ENCODE measurements around the gene TNPO3.

Gene TNPO3

DNA sequence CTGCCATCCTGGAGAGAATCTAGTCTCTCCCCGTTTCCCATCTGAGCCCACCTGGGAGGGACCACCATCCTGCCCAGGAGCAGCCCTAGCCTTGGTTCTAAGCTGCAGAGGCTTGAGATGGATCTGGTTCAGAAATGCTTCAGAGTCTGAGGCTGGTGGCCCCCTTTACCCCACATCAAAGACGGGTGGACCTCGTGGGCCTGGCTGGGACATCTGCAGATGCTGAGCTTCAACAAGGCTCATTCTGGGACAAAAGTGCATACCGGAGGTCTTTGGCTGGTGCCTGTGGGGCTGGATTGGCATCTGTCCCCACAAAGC, 122.1 kb downstream of the TNPO3 start:
- TF ChIP-seq, protein P1, sequence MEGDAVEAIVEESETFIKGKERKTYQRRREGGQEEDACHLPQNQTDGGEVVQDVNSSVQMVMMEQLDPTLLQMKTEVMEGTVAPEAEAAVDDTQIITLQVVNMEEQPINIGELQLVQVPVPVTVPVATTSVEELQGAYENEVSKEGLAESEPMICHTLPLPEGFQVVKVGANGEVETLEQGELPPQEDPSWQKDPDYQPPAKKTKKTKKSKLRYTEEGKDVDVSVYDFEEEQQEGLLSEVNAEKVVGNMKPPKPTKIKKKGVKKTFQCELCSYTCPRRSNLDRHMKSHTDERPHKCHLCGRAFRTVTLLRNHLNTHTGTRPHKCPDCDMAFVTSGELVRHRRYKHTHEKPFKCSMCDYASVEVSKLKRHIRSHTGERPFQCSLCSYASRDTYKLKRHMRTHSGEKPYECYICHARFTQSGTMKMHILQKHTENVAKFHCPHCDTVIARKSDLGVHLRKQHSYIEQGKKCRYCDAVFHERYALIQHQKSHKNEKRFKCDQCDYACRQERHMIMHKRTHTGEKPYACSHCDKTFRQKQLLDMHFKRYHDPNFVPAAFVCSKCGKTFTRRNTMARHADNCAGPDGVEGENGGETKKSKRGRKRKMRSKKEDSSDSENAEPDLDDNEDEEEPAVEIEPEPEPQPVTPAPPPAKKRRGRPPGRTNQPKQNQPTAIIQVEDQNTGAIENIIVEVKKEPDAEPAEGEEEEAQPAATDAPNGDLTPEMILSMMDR (conservative IDR thresholded peaks at IDR 0.05; ENCODE audit: low read depth, low read length): no peak
- peak overlapping the region; percentile 87 for H3K4me2 ChIP-seq
- H3K4me1 ChIP-seq (ENCODE audit: low read depth, poor library complexity, severe bottlenecking): peaks cover 37% of the 10 kb centered on the region
- H3K79me2 ChIP-seq (ENCODE audit: insufficient read depth, low read depth): no peaks in the 10 kb centered on the region
- no peaks in the 10 kb centered on the region for H3K27me3 ChIP-seq (ENCODE audit: insufficient read depth, low read depth)
- peak overlapping the region; percentile 67; the same call in 1 of the 2 replicates for H3K9ac ChIP-seq
- H3K36me3 ChIP-seq (ENCODE audit: insufficient read depth): no peaks in the 10 kb centered on the region
- H4K20me1 ChIP-seq (ENCODE audit: insufficient read depth): no peaks in the 10 kb centered on the region
- H2AFZ ChIP-seq (ENCODE audit: low read depth): peak overlapping the region; percentile 71
- peak overlapping the region; percentile 57 for H3K27ac ChIP-seq
- H3K4me3 ChIP-seq (IDR thresholded peaks at IDR 0.05; ENCODE audit: insufficient read depth, low read depth, low read length): no peak overlapping the region

DNA sequence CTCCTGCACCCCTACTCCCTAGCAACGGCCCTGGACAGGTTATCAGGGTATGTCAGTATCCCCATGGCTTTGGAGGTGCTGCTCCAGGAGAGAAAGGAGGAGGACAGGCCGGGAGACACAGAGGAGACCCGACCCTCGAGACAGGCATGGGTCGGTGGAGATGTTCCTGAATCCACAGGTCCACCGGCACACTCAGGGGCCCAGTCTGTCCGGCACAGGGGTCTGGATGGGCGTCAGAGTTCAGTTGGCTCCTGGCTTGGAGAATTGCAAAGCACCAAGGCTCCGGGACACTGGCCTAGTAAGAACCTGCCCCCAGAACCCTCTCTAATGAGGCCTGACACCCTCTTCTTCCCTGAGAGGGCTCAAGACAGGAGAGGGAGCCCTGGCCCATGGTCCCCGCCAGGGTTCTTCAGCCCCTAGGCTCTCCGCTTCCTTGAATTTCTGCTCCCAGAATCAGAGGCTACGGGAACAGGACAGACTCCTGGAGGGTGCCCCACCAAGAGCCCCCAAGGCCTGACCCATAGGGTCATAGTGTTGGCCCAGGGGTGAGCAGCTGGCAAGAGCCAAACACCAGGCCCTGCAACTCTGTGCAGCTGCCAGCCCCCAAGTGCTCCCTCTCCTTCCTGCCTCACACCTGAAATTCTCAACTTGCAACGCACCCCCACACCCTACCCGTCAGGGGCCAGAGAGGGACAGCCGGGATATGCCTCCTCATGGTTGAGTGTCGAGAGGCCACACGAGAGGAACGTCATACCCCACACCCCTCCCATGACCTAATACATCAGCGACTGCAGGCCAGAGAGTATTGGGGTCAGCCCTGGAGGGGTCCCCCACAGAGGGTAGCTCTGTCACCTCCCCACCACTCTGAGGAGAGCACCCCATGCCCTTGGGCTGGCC, 122.7 kb downstream of the TNPO3 start:
- Histone ChIP-seq H3K36me3 (ENCODE audit: insufficient read depth) (no peaks in the 10 kb centered on the region), H4K20me1 (ENCODE audit: insufficient read depth) (no peaks in the 10 kb centered on the region), H3K4me2 (peak overlapping the region; percentile 87), H3K27me3 (ENCODE audit: insufficient read depth, low read depth) (no peaks in the 10 kb centered on the region), H3K4me3 (IDR thresholded peaks at IDR 0.05; ENCODE audit: insufficient read depth, low read depth, low read length) (no peak overlapping the region), H3K9ac (peak overlapping the region; percentile 67; the same call in 1 of the 2 replicates), H2AFZ (ENCODE audit: low read depth) (peak overlapping the region; percentile 71; the same call in 1 of the 2 replicates), H3K4me1 (ENCODE audit: low read depth, poor library complexity, severe bottlenecking) (peaks cover 32% of the 10 kb centered on the region), H3K27ac (no peak overlapping the region), H3K79me2 (ENCODE audit: insufficient read depth, low read depth) (no peaks in the 10 kb centered on the region)
- TF ChIP-seq, protein P1 (conservative IDR thresholded peaks at IDR 0.05; ENCODE audit: low read depth, low read length): no peak

DNA sequence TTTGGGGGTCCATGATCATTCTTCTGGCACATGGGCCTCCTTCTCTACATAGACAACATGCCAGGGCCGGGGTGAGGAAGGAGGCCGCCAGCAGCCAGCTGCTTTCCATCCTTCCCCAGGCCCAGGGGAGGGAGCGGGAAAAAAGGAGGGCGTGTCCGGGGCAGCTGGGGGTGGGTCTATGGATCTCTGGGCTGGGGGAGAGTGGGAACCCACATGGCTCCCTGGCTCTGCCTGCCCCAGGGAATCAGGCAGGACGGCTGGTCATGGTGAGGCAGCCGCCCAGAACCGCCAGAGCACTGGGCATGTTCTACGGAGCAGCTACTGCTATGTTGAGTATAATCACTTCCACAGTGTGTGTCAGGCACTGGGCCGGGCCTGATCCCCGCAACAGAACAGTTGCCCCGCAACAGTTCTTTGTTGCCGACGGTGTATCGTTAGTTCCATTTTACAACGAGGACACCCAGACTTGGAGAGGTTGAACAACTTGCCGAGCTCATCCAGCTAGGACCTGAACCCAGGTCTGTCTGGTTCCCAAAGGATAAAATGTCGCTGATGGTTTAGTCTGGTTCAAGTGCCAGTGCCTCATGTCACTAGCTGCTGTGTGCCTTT, 123.6 kb downstream of the TNPO3 start:
- no peak overlapping the region for H3K9ac ChIP-seq
- H3K27me3 ChIP-seq (ENCODE audit: insufficient read depth, low read depth): no peaks in the 10 kb centered on the region
- no peak overlapping the region for H3K27ac ChIP-seq
- TF ChIP-seq, protein P1 (conservative IDR thresholded peaks at IDR 0.05; ENCODE audit: low read depth, low read length): no peak
- no peaks in the 10 kb centered on the region for H3K79me2 ChIP-seq (ENCODE audit: insufficient read depth, low read depth)
- H3K36me3 ChIP-seq (ENCODE audit: insufficient read depth): no peaks in the 10 kb centered on the region
- peaks cover 26% of the 10 kb centered on the region for H3K4me1 ChIP-seq (ENCODE audit: low read depth, poor library complexity, severe bottlenecking)
- no peak overlapping the region for H2AFZ ChIP-seq (ENCODE audit: low read depth)
- no peak overlapping the region for H3K4me2 ChIP-seq
- no peaks in the 10 kb centered on the region for H4K20me1 ChIP-seq (ENCODE audit: insufficient read depth)
- no peak overlapping the region for H3K4me3 ChIP-seq (IDR thresholded peaks at IDR 0.05; ENCODE audit: insufficient read depth, low read depth, low read length)

DNA sequence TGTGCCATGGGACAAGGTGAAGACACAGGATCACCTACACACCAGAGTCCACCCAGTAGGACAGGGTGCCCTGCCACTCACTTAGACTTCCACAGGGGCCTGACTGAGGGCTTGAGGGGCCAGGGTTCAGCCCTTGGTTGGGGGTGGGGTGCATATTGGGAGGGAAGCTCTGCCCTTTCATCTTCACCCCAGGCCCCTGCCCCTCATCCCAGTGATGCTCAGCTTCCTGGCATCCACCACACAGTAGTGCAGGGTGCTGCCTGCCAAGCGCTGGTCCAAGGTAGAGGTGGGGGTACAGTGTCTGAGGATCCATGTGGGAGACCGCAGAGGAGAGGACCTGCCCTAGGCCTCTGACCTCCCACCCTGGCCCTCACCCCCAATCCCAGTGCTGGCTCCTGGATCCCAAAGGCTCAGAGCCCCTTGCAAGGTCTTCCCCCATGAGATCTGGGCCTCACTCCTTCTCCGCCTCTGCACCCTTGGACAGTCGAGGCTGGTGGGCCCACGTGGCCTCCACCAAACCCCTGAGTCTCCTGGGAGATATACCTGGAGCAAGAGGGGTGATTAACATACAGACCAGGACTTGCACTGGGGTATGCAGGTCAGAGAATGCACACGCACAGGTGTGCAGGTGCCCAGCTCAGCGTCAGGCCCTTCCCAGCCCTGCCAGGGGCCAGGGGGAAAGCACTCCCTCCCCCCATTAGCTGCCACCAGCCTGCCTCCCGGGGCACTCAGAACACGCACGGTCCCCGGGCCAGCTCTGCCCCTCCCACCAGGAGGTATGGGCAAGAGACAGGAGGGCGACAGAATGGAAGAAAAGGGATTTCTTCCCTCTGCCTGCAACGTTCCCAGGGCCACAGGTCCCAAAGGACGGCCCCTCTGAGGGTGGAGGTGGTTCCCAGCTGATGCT, 125.8 kb downstream of the TNPO3 start:
- H3K4me2 ChIP-seq: no peak overlapping the region
- TF ChIP-seq, protein P1 (conservative IDR thresholded peaks at IDR 0.05; ENCODE audit: low read depth, low read length): no peak
- H2AFZ ChIP-seq (ENCODE audit: low read depth): no peak overlapping the region
- no peaks in the 10 kb centered on the region for H3K27me3 ChIP-seq (ENCODE audit: insufficient read depth, low read depth)
- no peak overlapping the region for H3K4me3 ChIP-seq (IDR thresholded peaks at IDR 0.05; ENCODE audit: insufficient read depth, low read depth, low read length)
- no peaks in the 10 kb centered on the region for H3K79me2 ChIP-seq (ENCODE audit: insufficient read depth, low read depth)
- H3K4me1 ChIP-seq (ENCODE audit: low read depth, poor library complexity, severe bottlenecking): peaks cover 20% of the 10 kb centered on the region
- H4K20me1 ChIP-seq (ENCODE audit: insufficient read depth): no peaks in the 10 kb centered on the region
- H3K36me3 ChIP-seq (ENCODE audit: insufficient read depth): no peaks in the 10 kb centered on the region
- H3K27ac ChIP-seq: no peak overlapping the region
- H3K9ac ChIP-seq: no peak overlapping the region

Measured in KMS-11 (cell line).